Omental fat pad (tissue), 4 donors: Measurements from ENCODE around the gene HOXC13. TPM values are rescaled to one million over a fixed set of nuclear protein-coding genes. Genes with fewer than 3 reads are reported as not detected.

Experiments
- ATAC-seq: fragments of 150-250 bp; one replicate; pipeline ENCODE4 v1.9.1; 2016; ENCODE audit warnings: mild to moderate bottlenecking, moderate library complexity; ENCODE audit not compliant: low FRiP score
- DNase-seq: peaks from one replicate; pipeline ENCODE4 v3.0.0-alpha.2; 2019; ENCODE audit warnings: low spot score
- total RNA-seq, 4 donors: library from RNA; depleted of rRNA; stranded (reverse); fragments of >200 nt; gene quantifications; one replicate each; pipeline ENCODE4 v1.1.0, GENCODE V29; 2016
- TF ChIP-seq, protein P1 (sequence below), 3 donors: fragments of 450-650 bp; IDR thresholded peaks; one replicate each; pipeline ENCODE4 v1.5.1; 2016 to 2017; ENCODE audit warnings: antibody characterized with exemption in 3 of 3, mild to moderate bottlenecking in 3 of 3, moderate library complexity in 2 of 3

Gene HOXC13
- total RNA-seq, 4 donors from 2014 or later = not detected

DNA sequence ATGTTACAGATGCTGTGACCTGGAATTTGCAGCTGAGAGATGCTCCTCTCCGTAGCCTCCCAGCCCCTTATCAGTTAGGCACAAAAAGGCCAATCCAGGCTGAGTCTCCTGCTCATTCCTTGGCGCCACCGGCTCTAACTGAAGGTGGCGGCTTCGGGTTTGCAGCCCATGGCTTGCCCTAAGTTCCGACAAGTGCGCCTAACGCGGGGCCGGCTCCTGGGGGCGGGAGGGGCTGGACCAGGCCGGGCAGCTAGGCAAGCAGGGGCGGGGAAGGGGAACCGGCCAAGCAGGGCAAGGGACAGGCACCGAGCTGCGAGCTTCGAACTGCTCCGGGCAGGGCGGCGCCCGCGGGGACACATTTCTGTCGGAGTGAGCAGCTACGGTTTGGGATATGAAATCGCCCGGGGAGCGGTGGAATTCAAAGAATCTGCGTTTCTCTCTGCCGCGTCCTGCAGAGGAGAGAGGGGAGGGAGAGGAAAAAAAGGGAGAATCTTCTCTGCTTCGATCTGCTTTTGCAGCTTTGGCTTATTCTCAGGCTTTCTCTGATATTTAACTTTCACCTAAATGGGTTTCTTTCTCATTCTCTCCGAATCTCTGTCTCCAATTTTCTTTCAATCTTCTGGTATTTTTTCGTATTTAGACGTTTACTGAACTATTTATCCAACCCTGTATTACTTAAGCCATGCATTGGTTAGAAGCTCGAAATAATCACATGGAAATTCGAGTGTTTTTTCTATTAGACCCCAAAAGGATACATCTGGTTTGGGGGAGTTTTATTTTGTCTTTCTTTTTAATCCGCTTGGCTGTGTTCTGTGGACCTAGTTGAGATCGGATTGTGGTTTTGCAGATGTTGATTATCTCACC is 14.5 kb downstream of the HOXC13 start:
- DNase-seq = no peak
- no peak for ATAC-seq
- TF ChIP-seq, protein P1, sequence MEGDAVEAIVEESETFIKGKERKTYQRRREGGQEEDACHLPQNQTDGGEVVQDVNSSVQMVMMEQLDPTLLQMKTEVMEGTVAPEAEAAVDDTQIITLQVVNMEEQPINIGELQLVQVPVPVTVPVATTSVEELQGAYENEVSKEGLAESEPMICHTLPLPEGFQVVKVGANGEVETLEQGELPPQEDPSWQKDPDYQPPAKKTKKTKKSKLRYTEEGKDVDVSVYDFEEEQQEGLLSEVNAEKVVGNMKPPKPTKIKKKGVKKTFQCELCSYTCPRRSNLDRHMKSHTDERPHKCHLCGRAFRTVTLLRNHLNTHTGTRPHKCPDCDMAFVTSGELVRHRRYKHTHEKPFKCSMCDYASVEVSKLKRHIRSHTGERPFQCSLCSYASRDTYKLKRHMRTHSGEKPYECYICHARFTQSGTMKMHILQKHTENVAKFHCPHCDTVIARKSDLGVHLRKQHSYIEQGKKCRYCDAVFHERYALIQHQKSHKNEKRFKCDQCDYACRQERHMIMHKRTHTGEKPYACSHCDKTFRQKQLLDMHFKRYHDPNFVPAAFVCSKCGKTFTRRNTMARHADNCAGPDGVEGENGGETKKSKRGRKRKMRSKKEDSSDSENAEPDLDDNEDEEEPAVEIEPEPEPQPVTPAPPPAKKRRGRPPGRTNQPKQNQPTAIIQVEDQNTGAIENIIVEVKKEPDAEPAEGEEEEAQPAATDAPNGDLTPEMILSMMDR (IDR thresholded peaks at IDR 0.05) = no peak

DNA sequence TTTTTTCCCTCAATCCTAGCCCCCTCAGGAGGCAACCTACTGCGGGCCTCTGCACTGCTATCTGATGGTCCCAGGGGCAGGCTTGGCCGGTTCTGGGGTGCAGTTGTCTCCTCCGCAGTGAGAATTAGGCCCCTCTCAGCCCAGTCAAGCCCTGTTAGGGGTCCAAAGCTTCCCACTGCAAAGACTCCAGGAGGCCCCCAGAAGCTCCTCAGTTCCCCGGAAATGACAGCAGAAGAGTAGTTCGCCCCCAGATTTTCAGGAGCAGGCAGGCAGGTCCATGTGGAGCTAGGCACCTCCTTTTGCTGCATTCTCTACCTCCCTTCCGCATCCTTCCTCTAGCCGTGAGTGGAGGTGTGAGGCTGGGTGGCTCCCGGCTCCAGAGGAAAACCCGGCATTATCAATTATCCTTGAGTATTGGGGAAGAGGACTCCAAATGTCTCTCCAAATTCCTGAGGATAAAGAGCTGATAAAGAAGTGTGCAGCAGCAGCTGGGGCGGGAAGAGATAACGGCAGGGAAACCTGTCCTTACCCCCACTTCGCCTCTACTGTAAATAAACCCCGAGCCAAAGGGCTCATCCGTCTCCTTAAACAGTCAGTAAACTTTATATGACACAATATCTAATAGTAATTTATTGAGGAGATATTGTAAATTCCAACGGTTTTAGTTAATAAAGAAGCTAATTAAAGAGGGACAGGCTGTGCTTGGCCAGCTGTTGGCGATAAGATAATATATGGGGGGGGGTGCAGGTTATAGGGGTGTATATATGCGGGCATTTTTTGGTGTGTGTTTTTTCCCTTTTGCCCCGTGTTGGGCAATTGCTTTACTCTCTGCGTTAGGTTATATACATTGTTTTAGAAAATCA is 15.4 kb downstream of the HOXC13 start:
- no peak for DNase-seq
- ATAC-seq = no peak
- TF ChIP-seq, protein P1 (IDR thresholded peaks at IDR 0.05) = no peak

DNA sequence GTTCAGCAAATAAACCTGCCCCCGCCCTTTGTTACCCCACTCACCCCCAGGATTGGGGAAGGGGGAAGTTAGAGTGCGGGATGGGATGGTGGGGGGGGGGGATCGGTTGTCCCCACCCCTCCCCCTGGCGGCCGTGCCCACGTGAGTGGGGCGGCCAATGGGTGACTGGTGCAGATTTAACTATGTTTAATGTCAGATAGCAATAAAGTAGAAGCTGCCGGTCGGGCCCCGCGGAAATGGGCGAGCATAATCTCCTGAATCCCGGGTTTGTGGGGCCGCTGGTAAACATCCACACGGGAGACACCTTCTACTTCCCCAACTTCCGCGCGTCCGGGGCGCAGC is 16.0 kb downstream of the HOXC13 start, which contains the start of gene HOXC12:
Gene HOXC12 (plus strand): TSS at position 210 of the 342 bp plus-strand sequence. CDS start 27 bp downstream, at position 237.
- TF ChIP-seq, protein P1 (IDR thresholded peaks at IDR 0.05) = no peak
- no peak for ATAC-seq
- DNase-seq = no peak

DNA sequence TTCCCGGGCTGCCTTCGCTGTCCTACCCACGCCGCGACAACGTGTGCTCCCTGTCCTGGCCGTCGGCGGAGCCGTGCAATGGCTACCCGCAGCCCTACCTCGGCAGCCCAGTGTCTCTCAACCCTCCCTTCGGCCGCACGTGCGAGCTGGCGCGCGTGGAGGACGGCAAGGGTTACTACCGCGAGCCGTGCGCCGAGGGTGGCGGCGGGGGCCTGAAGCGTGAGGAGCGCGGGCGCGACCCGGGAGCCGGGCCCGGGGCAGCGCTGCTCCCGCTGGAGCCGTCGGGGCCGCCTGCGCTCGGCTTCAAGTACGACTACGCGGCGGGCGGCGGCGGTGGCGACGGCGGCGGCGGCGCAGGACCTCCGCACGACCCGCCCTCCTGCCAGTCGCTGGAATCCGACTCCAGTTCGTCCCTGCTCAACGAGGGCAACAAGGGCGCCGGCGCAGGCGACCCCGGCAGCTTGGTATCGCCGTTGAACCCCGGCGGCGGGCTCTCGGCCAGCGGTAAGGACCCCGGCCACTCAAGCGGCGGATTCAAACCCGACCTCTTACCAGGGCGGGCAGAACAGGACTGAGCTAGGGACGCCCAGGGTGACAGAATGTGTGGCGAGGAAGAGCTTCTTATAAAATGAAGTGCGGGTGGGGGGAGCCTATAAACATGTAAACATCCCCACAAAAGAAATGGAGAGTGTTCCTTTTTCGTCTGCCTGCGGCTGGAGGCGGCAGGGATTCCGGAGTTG is 16.6 kb downstream of the HOXC13 start:
- ATAC-seq = no peak
- no peak for DNase-seq
- TF ChIP-seq, protein P1 (IDR thresholded peaks at IDR 0.05) = no peak

DNA sequence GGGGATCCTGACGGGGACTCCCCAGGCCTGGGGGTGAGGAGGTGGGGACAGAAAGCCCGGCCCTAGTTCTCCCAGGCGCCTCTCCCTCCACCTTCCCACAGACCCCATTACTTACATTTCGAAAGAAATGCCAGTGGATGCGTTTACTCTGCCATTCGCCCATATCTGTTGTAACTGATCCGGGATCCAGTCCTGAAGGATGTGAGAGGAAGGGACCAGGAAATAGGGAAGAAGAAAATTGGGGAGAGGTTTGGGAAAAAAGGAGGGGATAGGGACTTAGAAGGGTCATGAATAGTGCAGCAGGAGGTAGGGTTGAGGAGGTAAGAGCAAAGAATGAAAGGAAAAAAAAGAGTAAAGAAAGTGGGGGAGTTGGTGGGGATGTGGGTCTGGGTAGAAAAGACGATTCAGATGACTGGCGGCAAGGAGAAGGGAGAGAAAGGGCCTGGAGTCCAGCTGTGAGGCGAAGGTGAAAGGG is 17.2 kb downstream of the HOXC13 start:
- TF ChIP-seq, protein P1 (IDR thresholded peaks at IDR 0.05) = no peak
- no peak for DNase-seq
- no peak for ATAC-seq

DNA sequence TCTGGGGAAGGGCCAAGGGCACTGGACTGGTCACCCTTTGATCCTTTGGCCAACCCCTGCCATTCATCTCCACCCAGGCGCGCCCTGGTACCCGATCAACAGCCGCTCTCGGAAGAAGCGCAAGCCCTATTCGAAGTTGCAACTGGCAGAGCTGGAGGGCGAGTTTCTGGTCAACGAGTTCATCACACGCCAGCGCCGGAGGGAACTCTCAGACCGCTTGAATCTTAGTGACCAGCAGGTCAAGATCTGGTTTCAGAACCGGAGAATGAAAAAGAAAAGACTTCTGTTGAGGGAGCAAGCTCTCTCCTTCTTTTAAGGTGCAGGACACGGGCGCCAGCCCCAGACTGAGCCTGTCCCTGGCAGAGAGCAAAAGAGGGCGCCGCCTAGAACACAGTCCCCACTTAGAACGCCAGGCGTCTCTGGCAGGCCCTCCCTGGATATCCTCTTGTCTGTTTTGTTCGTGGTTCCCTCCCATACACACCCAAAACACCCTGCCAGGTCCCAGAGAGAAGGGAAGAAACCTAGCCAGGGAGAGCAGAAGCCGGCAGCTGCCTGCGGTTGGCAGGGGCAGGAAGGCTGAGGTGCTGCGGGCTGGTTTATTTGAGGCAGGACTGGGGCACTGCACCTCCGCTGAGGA is 17.7 kb downstream of the HOXC13 start:
- TF ChIP-seq, protein P1 (IDR thresholded peaks at IDR 0.05) = no peak
- no peak for ATAC-seq
- DNase-seq = no peak
